HG02852 (cell line): ENCODE data around the gene ACSM4.
"Not testable (repeated sequence)": the region's sequence is repeated elsewhere in the genome, so short reads cannot be mapped to it uniquely, and the experiment has no call there.

ENCODE experiments used
- ATAC-seq: cut with Tn5 transposase; IDR thresholded peaks from one replicate; pipeline ENCODE4 v1.9.1; 2021; ENCODE audit warnings: mild to moderate bottlenecking, moderate library complexity; ENCODE audit not compliant: unreplicated experiment

Gene ACSM4

DNA sequence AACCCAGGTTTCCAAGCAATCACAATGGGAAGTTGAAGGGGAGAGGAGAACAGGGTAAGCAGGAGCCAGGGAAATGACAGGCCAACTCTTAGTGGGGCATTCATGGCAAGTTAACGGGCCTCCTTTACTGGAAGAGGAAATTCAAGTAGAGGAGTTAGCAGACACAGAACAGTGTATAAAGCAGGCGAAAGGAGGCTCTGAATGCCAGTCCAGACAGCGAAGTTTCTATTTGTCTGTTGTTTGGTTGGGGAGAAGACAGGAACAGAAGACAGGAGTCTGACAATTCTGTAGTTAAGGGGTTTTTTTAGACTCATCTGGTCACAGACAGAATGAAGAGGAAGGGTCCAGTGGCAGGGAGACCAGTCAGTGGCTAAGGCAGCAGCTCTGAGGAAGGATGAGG, at the start of gene ACSM4:
Gene ACSM4 (plus strand): TSS at position 301 of the 400 bp plus-strand sequence. CDS start 260 bp downstream, outside the sequence.
- no peak for ATAC-seq

DNA sequence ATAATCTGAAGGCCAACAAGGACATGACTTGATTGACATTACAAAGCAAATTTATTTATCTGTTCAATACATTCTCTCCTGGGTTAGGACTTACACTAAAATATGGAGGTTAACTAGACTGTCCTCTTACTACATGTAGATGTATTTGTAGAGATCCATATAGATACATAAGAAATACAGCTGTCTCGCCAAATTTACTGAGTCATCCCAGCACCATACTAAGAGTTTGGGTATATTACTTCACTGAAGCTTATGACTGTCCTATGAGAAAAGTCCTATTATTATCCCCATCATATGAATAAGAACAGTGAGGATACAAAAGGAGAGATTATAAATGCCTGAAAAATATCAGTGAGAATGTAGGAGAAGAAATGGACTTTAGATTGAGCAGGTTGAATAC, 44.8 kb upstream of the ACSM4 start:
- no peak for ATAC-seq

- ATAC-seq = no peak
Measured at GRCh38 chr12:7264538-7264937, 39.3 kb upstream of the ACSM4 start.

DNA sequence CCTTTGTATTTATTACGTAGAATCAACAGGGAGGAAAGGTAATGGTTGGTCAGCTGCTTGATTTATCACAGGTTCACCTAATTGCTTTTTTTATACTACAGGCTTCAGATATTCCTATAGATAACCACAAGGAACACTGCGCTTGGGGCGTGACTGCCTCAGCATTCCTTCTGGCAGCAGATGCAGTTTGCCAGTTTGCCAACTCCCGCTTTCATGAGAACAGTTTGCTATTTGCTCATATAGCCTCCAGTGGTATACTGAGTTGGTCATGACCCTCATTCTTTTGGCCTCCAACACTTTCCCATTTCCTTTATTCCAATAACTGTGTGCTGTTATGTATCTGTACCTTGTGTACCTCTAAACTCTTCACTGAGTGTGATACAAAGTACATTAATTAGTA, 38.6 kb upstream of the ACSM4 start:
- ATAC-seq = no peak

GRCh38 chr12:7269273-7269672, 34.6 kb upstream of the ACSM4 start:
- ATAC-seq = no peak

- no peak for ATAC-seq
Measured at GRCh38 chr12:7271893-7272514, 31.9 kb upstream of the ACSM4 start.

DNA sequence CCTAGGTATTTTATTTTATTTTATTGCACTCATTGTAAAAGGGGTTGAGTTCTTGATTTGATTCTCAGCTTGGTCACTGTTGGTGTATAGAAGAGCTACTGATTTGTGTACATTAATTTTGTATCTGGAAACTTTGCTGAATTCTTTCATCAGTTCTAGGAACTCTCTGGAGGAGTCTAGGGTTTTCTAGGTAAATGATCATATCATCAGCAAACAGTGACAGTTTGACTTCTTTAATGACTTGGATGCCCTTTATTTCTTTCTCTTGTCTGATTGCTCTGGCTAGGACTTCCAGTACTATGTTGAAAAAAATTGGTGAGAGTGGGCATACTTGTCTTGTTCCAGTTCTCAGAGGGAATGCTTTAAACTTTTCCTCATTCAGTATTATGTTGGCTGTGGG, 28.4 kb upstream of the ACSM4 start:
- ATAC-seq = not testable (repeated sequence)

DNA sequence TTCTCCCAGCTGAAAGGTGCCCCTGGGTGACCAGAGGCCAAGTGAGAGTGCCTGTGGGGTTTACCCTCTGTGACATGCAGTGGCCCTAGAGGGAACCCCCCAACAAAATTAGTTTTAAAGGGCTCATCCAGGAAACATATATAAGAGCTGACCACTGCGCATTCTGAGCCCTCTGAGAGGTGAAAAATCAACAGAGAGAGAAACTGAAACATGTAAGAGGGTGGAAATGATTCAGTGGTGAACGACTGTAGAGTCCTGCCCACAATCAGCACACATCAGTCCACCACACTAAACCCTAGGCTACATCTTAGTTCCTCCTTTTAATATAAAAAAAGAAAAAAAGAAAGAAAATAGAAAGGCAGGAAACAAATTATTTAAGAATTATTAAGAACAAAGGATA, 21.0 kb upstream of the ACSM4 start:
- ATAC-seq = peak; percentile 55

DNA sequence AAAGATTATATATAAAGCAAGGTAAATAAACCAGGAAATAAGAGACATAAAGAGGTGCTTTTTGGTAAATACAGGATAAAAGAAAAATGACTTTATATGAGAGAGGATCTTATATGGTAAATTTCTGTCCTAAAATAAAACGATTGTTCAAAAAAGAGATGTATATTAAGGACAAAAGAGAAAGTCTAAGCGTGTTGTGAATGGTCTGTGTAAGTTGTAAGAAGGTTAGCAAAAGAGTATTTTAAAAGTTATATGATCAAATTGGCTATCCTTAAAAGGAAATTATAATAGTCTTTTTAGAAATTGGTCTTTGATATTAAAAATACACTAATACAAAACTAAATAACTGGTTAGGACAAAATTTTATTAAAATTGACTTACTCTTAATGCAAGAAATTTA, 14.1 kb upstream of the ACSM4 start:
- no peak for ATAC-seq

GRCh38 chr12:7290588-7290987, 13.3 kb upstream of the ACSM4 start:
- ATAC-seq = not testable (repeated sequence)

- no peak for ATAC-seq
Measured at GRCh38 chr12:7292300-7292699, 11.6 kb upstream of the ACSM4 start.

GRCh38 chr12:7293670-7294069, 10.2 kb upstream of the ACSM4 start:
- ATAC-seq = no peak

GRCh38 chr12:7295529-7295928, 8.3 kb upstream of the ACSM4 start:
- ATAC-seq = no peak

DNA sequence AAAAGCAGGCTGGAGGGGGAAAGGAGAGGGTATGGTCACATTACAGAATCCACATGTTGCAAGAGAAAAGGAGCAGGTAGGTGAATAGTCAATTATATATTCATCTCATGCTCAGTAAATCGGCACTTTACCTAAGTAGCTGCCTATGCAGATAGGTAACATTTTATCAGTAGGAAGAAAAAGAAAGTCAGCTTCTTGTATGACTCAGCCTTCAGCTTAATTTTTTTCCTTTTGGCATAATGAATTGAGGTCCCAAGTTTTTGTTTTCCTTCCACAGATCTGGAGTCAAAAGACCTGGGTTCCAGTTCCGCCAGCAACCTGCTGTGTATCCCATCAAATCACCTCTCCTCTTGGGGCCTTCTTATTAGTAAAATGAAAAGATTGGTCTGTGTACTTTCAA, 6.0 kb upstream of the ACSM4 start:
- ATAC-seq = no peak

DNA sequence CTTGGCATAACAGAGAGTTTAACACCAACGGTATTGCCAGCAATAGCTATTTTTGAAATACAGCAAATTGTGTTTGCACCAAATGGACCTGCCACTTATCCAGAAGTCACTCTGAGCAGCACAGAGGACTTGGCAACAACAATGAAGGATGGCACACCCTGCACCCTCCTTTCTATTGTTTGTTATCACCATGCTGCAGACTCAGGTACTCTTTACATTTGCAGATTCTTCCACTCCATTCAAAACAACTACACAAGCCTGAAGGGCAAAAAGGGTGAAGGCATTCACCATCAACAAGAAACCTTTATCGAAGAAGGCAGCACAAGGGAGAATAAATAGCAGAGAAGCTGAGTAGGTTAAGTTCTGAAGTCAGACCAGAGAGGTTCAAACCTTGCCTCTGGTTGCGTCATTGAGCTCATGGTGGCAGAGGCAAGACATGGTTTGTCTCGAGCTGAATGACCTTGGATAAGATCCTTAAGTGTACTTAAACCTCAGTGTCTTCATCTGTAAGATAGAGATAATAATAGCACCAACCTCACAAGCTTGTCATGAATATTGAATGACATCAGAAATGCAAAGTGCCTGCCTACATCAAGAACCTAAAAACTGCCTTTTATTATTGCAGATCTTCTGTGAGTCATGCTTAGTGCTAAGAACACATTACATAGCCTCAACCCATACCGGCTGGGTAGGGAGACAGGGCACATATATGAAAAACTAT, 1.4 kb upstream of the ACSM4 start:
- ATAC-seq = no peak

DNA sequence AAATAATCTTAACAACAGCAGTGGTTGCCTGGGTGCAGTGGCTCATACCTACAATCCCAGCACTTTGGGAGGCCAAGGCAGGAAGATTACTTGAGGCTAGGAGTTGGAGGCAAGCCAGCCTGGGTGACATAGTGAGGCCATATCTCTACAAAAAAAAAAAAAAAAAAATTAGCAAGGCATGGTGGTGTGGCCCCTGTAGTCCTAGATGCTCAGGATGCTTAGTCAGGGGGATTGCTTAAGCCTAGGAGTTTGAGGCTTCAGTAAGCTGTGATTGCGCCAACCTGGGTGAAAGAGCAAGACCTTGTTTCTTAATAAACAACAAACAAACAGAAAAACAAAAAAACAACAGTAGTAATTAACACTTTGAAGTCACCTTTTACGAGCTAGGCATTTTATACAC, 642 bp upstream of the ACSM4 start:
- no peak for ATAC-seq

DNA sequence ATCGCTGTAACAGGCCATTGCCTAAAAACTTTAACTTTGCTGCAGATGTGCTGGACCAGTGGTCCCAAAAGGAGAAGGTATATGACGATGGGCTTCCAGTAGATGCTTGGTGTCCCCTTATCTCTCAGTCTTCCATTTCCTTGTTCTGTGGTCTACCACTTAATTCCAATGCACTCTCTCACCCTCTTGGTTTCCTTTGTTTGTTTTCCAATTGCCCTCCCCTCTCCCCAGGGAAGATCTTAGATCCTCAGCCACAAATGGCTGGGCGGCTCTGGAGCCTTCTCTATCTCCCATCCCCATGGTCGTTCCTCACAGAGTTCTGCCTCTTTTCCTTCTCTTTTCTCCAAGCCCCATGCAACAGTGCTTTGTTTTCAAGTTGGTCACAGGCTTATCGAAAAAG, 584 bp downstream of the ACSM4 start:
- no peak for ATAC-seq

DNA sequence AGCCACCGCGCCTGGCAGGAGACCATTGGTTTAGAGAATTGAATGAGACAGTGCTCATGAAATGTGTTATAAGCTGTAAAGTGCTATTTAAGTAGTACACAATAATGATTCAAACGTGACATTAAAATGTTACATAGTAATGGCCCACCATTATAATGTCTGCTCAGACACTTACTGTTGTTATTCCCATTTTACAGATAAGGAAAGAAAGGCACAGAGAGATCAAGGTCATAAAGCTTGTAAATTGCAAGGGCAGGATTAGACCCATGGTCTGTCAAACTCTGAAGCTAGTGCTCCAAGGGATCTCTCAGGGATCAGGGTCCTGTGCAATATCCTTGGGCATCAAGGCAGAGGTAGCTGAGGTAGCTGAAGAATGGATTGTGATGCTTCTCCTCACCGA, 6.2 kb downstream of the ACSM4 start:
- no peak for ATAC-seq

GRCh38 chr12:7319930-7320329, 16.1 kb downstream of the ACSM4 start:
- no peak for ATAC-seq

DNA sequence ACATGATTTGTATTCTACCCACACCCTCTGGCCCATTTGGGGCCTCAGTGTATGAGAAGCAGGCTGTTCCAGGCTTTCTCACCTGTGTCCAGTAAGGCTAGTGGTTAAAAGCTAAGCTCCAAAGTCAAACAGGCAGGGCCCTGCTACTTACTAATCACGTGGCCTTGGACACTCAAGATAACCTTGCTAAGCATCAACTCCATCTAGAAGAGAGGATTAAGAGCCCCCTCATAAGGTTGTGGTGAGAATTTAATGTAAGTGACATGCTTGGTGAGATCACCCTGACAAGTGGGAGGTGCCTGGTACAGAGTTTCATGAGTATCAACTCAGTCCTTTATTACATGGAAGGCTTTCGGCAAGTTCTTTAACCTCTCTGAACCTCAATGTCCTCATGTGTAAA, 17.8 kb downstream of the ACSM4 start:
- ATAC-seq = no peak

GRCh38 chr12:7322599-7322998, 18.7 kb downstream of the ACSM4 start:
- no peak for ATAC-seq

DNA sequence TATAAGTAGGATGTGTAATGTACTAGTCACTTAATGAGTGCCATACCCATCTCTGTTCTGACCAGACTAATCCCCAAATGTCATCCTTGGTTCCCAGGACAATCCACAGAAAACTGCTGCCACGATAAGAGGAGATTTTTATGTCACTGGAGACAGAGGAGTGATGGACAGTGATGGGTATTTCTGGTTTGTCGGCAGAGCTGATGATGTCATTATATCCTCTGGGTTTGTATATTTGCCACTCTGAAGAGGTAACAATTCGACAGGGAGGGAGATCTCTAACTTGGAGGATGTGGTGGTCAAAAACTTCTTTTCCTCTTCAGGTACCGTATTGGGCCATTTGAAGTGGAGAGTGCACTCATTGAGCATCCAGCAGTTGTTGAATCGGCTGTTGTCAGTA, 20.3 kb downstream of the ACSM4 start:
- ATAC-seq = no peak

DNA sequence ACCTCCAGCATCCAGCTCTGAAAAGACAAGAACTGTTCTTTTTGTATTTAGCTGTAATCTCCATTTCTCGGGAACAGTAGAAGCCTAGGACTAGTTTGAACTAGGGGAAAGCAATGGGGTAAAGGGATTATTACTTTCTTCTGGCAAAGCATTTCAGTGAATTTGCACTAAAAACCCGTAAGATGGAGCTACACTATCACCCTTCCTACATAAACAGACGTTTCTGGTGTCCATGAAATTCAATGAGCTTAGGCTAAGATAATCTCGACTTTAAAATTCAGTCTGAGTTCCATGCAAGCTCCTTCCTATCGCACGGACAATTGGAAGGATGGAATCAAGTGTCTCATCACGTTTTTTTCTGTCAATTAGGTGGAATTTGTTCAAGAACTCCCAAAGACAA, 24.0 kb downstream of the ACSM4 start:
- ATAC-seq = no peak
